ENCODE measurements around the gene GPR132.
A peak's percentile ranks its signal among the peaks of the same experiment; 100 is the strongest.
"Not testable (repeated sequence)": the region's sequence is repeated elsewhere in the genome, so short reads cannot be mapped to it uniquely, and the experiment has no call there.

Gene GPR132

GRCh38 chr14:105030836-105031396 is 34.3 kb downstream of the GPR132 start:
- no peaks in the 10 kb centered on the region for H4K20me1 ChIP-seq
- TF ChIP-seq Cebpa-rat (IDR thresholded peaks at IDR 0.05) = no peak
- peaks cover 0 to 5% (median 0%) of the 10 kb centered on the region in 11 experiments; a peak in 1 of 22 replicates for H3K36me3 ChIP-seq
- H3K9ac ChIP-seq = no peak overlapping the region
- peaks cover 7 to 19% (median 12%) of the 10 kb centered on the region in 11 experiments; a peak in 19 of 22 replicates for H3K27me3 ChIP-seq
- H3K9me3 ChIP-seq (replicated peaks in 1 of 11) = peaks cover 0 to 29% (median 14%) of the 10 kb centered on the region in 11 experiments; a peak in 19 of 22 replicates
- peaks cover 18 to 42% (median 24%) of the 10 kb centered on the region in 10 experiments for H3K4me1 ChIP-seq
- H3K4me2 ChIP-seq = no peak overlapping the region
- H3K4me3 ChIP-seq = no peak overlapping the region
- no peak overlapping the region for H3K27ac ChIP-seq

DNA sequence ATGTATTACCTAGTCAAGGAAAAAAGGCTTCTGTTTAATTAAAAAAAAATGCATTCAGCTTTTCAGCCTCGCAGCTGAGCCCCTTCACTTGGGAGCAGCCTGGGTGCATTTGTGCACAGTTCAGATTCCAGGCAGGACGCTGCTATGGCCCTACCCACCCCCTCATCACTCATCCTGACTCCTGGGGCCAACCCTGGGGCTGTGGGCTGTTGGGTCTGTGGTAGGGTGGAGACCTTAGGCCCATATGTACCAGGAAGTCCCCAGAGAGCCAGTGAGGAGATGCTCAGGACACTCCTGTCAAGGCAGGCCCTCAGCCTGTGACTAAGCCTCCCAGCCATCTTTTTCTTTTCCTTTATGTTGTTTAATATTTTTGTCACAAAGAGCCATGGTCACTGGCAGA is 35.0 kb downstream of the GPR132 start:
- Histone ChIP-seq H3K4me2 (no peak overlapping the region), H3K4me1 (peaks cover 25 to 50% (median 32%) of the 10 kb centered on the region in 10 experiments), H3K4me3 (no peak overlapping the region), H3K27me3 (peaks cover 7 to 19% (median 12%) of the 10 kb centered on the region in 11 experiments; a peak in 19 of 22 replicates), H3K9me3 (replicated peaks in 1 of 11) (peaks cover 0 to 29% (median 14%) of the 10 kb centered on the region in 11 experiments; a peak in 19 of 22 replicates), H3K36me3 (peaks cover 0 to 5% (median 0%) of the 10 kb centered on the region in 11 experiments; a peak in 1 of 22 replicates), H4K20me1 (no peaks in the 10 kb centered on the region), H3K9ac (no peak overlapping the region), H3K27ac (no peak overlapping the region)
- TF ChIP-seq Cebpa-rat (IDR thresholded peaks at IDR 0.05) = no peak

DNA sequence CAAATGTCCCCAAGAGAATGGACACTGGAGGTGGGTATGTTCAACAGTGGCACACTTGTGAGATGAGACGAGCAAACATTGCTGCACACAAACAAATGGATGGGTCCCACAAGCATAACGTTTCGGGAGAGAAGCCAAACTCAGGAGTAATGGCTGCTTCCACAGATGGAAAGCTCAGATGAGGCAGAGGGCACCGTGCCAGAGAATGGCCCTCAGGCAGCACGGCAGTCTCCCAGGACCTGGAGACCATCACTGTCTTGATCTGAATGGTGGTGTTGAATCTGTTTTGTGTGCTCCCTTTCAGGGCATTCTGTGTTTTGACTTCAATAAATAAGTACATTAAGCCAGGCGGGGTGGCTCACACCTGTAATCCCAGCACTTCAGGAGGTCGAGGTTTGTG is 35.8 kb downstream of the GPR132 start:
- no peak overlapping the region for H3K9ac ChIP-seq
- no peak overlapping the region for H3K4me3 ChIP-seq
- H3K9me3 ChIP-seq (replicated peaks in 1 of 11) = peaks cover 0 to 29% (median 14%) of the 10 kb centered on the region in 11 experiments; a peak in 19 of 22 replicates
- no peak overlapping the region for H3K27ac ChIP-seq
- peaks cover 0 to 5% (median 0%) of the 10 kb centered on the region in 11 experiments; a peak in 1 of 22 replicates for H3K36me3 ChIP-seq
- H4K20me1 ChIP-seq = no peaks in the 10 kb centered on the region
- no peak overlapping the region for H3K4me2 ChIP-seq
- peaks cover 7 to 18% (median 12%) of the 10 kb centered on the region in 11 experiments; a peak in 19 of 22 replicates for H3K27me3 ChIP-seq
- H3K4me1 ChIP-seq = peaks cover 31 to 50% (median 35%) of the 10 kb centered on the region in 10 experiments
- TF ChIP-seq Cebpa-rat (IDR thresholded peaks at IDR 0.05) = no peak

DNA sequence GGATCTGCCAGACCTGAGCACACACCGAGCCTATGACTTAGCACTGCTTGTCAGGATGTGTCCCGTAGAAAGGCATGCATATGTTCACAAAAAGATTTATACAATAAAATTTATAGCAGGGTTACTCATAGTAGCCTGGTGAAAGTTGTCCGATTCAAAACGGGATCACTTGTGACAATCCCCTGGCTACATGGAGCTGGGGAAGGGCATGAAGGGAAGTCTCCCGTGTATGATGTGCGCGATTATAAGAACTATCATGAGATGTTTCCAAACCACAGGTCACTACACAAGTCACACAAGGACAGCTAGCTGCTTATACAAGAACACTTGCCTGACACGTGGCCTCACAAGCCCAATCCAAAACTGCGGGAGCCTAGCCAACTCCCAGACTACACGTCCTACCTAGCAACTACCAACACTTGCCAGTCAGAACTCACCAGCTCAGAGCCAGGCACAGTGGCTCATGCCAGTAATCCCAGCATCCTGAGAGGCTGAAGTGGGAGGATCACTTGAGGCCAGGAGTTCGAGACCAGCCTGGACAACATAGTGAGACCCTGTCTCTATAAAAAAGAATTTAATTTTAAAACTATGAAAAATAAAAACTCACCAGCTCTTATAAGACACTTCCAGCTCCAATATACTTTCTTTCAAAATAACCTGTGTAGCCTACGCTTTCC is 36.8 kb downstream of the GPR132 start:
- H3K27me3 ChIP-seq = peaks cover 2 to 9% (median 6%) of the 10 kb centered on the region in 11 experiments; a peak in 17 of 22 replicates
- no peak overlapping the region; a peak in 1 of 22 replicates for H3K4me2 ChIP-seq
- H3K4me1 ChIP-seq = peaks cover 40 to 50% (median 43%) of the 10 kb centered on the region in 10 experiments
- H3K36me3 ChIP-seq = 0 out of 22 replicates have a peak, but pooled peaks cover 0 to 3% (median 0%) of the 10 kb centered on the region in 11 experiments
- H3K9ac ChIP-seq = no peak overlapping the region
- H3K27ac ChIP-seq = no peak overlapping the region; a peak in 1 of 22 replicates
- no peaks in the 10 kb centered on the region for H4K20me1 ChIP-seq
- no peak overlapping the region for H3K4me3 ChIP-seq
- H3K9me3 ChIP-seq (replicated peaks in 1 of 11) = peaks cover 0 to 21% (median 6%) of the 10 kb centered on the region in 11 experiments; a peak in 18 of 22 replicates
- no peak for TF ChIP-seq Cebpa-rat (IDR thresholded peaks at IDR 0.05)

GRCh38 chr14:105027718-105028117 is 37.5 kb downstream of the GPR132 start:
- peak overlapping the region; percentile 35 to 99 (median 95); a peak in 21 of 22 replicates for H3K4me2 ChIP-seq
- peak overlapping the region in 2 of 11 experiments; percentile 15 to 18; a peak in 1 of 22 replicates for H3K9ac ChIP-seq
- H3K36me3 ChIP-seq, H3K27me3 ChIP-seq, H4K20me1 ChIP-seq: not testable (repeated sequence)
- H3K4me1 ChIP-seq = peaks cover 47 to 56% (median 50%) of the 10 kb centered on the region in 10 experiments
- peak overlapping the region in 9 of 11 experiments; percentile 44 to 94 (median 87); a peak in 12 of 22 replicates for H3K27ac ChIP-seq
- H3K9me3 ChIP-seq (replicated peaks in 1 of 11) = peaks cover 0 to 15% (median 0%) of the 10 kb centered on the region in 11 experiments; a peak in 6 of 22 replicates
- H3K4me3 ChIP-seq = peak overlapping the region in 1 of 10 experiments; percentile 15; a peak in 1 of 20 replicates

- H3K27me3 ChIP-seq = no peaks in the 10 kb centered on the region
- H3K27ac ChIP-seq = peak overlapping the region in 10 of 11 experiments; percentile 80 to 94 (median 86); a peak in 20 of 22 replicates
- H3K4me3 ChIP-seq = peak overlapping the region in 1 of 10 experiments; percentile 15; a peak in 1 of 20 replicates
- peaks cover 0 to 15% (median 0%) of the 10 kb centered on the region in 11 experiments; a peak in 4 of 22 replicates for H3K9me3 ChIP-seq (replicated peaks in 1 of 11)
- H3K4me1 ChIP-seq = peaks cover 54 to 64% (median 57%) of the 10 kb centered on the region in 10 experiments
- no peaks in the 10 kb centered on the region for H3K36me3 ChIP-seq
- H4K20me1 ChIP-seq = no peaks in the 10 kb centered on the region
- TF ChIP-seq Cebpa-rat (IDR thresholded peaks at IDR 0.05) = no peak
- peak overlapping the region in 7 of 11 experiments; percentile 9 to 81 (median 57); a peak in 7 of 22 replicates for H3K9ac ChIP-seq
- H3K4me2 ChIP-seq = peak overlapping the region; percentile 35 to 99 (median 95)
Measured at GRCh38 chr14:105026802-105027563, 38.2 kb downstream of the GPR132 start.

GRCh38 chr14:105026033-105026785 is 39.0 kb downstream of the GPR132 start:
- Histone ChIP-seq H3K9ac (peak overlapping the region in 9 of 11 experiments; percentile 9 to 89 (median 57); a peak in 13 of 22 replicates), H4K20me1 (no peaks in the 10 kb centered on the region), H3K27me3 (no peaks in the 10 kb centered on the region), H3K36me3 (no peaks in the 10 kb centered on the region), H3K4me2 (peak overlapping the region; percentile 13 to 99 (median 95); a peak in 20 of 22 replicates), H3K27ac (peak overlapping the region; percentile 69 to 94 (median 85); a peak in 21 of 22 replicates), H3K4me1 (peaks cover 58 to 70% (median 62%) of the 10 kb centered on the region in 10 experiments), H3K4me3 (peak overlapping the region in 1 of 10 experiments; percentile 20; a peak in 2 of 20 replicates), H3K9me3 (replicated peaks in 1 of 11) (peaks cover 0 to 15% (median 0%) of the 10 kb centered on the region in 11 experiments; a peak in 4 of 22 replicates)
- no peak for TF ChIP-seq Cebpa-rat (IDR thresholded peaks at IDR 0.05)
